Smooth muscle cell (in vitro differentiated cells): ENCODE measurements around the gene HOXB7. TPM values are rescaled to one million over a fixed set of nuclear protein-coding genes. Genes with fewer than 3 reads are reported as not detected.

Experiments
- DNase-seq: peaks from one replicate; lab custom pipeline; 2025; ENCODE audit not compliant: unreplicated experiment; lab: John Stamatoyannopoulos, UW
- H2AFZ ChIP-seq: fragments of 200-600 bp; sonication (generic); 2 replicates; pipeline ENCODE4 v1.6.0; 2016; ENCODE audit warnings: antibody characterized with exemption, low read depth, mild to moderate bottlenecking
- H3F3A ChIP-seq: fragments of 200-600 bp; sonication (generic); 2 replicates; pipeline ENCODE4 v1.6.0; 2017; ENCODE audit warnings: antibody characterized with exemption, low read depth
- H3K27ac ChIP-seq: fragments of 200-600 bp; sonication (generic); 2 replicates; pipeline ENCODE4 v1.5.1; 2016; ENCODE audit warnings: low read depth, mild to moderate bottlenecking
- H3K27me3 ChIP-seq: fragments of 200-600 bp; sonication (generic); 2 replicates; pipeline ENCODE4 v1.6.1; 2016; ENCODE audit warnings: low read depth, mild to moderate bottlenecking
- H3K36me3 ChIP-seq: fragments of 200-600 bp; sonication (generic); 2 replicates; pipeline ENCODE4 v1.5.1; 2016; ENCODE audit warnings: low read depth
- H3K4me1 ChIP-seq: fragments of 200-600 bp; sonication (generic); 2 replicates; pipeline ENCODE4 v1.5.1; 2016; ENCODE audit warnings: low read depth
- H3K4me2 ChIP-seq: fragments of 200-600 bp; sonication (generic); 2 replicates; pipeline ENCODE4 v1.6.0; 2016; ENCODE audit warnings: mild to moderate bottlenecking
- H3K4me3 ChIP-seq: fragments of 200-600 bp; sonication (generic); 2 replicates; pipeline ENCODE4 v1.5.1; 2016; ENCODE audit warnings: mild to moderate bottlenecking
- H3K79me2 ChIP-seq: fragments of 200-600 bp; sonication (generic); 2 replicates; pipeline ENCODE4 v1.6.0; 2016; ENCODE audit warnings: low read depth, mild to moderate bottlenecking
- H3K9ac ChIP-seq: fragments of 200-600 bp; sonication (generic); 2 replicates; pipeline ENCODE4 v1.6.0; 2016; ENCODE audit warnings: low read depth
- H3K9me3 ChIP-seq: fragments of 200-600 bp; sonication (generic); replicated peaks from 2 replicates; pipeline ENCODE4 v1.5.1; 2016; ENCODE audit warnings: low read depth
- H4K20me1 ChIP-seq: fragments of 200-600 bp; sonication (generic); 2 replicates; pipeline ENCODE4 v1.6.0; 2016; ENCODE audit warnings: low read depth
- WGBS: methylation state at CpG from one replicate; pipeline ENCODE4 v1.1.7; 2016; ENCODE audit warnings: low lambda C conversion rate; 5-methylcytosine and 5-hydroxymethylcytosine counted together
- polyA plus RNA-seq: library from polyadenylated mRNA; unstranded; fragments of >200 nt; fragmentation: Nextera tagmentation; extraction: Ambion mirVana; gene quantifications from 2 replicates; pipeline ENCODE4 v1.2.1, GENCODE V29; 2016
- total RNA-seq: library from RNA; depleted of rRNA; stranded (reverse); fragments of >200 nt; gene quantifications from 2 replicates; pipeline ENCODE4 v1.2.3, GENCODE V29; 2014
- TF ChIP-seq, protein P1 (sequence below): fragments of 200-600 bp; sonication (generic); IDR thresholded peaks from 2 replicates; pipeline ENCODE4 v1.5.1; 2017; ENCODE audit warnings: borderline replicate concordance, mild to moderate bottlenecking, antibody characterized with exemption; ENCODE audit not compliant: insufficient read depth, poor library complexity, severe bottlenecking

The HOXB7 gene
- total and polyA plus RNA-seq, 2 experiments from 2014 or later: 16.1 to 29.7 TPM

DNA sequence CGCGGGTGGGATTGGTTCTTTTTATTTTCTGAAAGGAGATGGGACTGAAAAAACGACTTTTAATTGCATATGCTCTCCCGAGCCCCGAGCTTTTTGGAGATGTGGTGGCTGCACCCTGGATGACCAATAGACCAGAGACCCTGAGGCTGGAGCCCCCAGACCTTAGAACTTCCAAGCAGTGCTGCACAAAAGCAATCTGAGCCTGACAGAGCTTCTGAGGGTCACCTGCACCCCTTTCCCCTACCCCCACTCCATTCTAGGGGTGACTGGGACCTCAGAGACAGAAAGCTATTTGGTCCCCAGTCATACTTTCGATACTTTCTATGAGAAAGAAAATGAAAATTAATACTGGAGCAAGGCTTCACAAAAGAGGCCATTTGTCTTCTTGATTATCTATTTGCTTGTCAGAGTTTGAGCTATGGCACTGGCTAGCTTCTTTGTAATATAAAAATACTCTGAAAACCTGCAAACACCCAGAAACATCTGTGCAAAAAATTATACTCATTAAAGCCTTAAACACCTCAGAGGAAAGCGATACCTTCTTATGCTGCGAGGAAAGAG lies 36.2 kb downstream of the HOXB7 start:
- TF ChIP-seq, protein P1, sequence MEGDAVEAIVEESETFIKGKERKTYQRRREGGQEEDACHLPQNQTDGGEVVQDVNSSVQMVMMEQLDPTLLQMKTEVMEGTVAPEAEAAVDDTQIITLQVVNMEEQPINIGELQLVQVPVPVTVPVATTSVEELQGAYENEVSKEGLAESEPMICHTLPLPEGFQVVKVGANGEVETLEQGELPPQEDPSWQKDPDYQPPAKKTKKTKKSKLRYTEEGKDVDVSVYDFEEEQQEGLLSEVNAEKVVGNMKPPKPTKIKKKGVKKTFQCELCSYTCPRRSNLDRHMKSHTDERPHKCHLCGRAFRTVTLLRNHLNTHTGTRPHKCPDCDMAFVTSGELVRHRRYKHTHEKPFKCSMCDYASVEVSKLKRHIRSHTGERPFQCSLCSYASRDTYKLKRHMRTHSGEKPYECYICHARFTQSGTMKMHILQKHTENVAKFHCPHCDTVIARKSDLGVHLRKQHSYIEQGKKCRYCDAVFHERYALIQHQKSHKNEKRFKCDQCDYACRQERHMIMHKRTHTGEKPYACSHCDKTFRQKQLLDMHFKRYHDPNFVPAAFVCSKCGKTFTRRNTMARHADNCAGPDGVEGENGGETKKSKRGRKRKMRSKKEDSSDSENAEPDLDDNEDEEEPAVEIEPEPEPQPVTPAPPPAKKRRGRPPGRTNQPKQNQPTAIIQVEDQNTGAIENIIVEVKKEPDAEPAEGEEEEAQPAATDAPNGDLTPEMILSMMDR: no peak
- H3K27me3 ChIP-seq: peaks cover 88% of the 10 kb centered on the region
- peak overlapping the region; percentile 36 for H3K4me2 ChIP-seq
- no peak for DNase-seq
- peak overlapping the region; percentile 1 for H3K27ac ChIP-seq
- H2AFZ ChIP-seq: no peak overlapping the region
- H3F3A ChIP-seq: no peaks in the 10 kb centered on the region
- peaks cover 97% of the 10 kb centered on the region for H4K20me1 ChIP-seq
- H3K9ac ChIP-seq: no peak overlapping the region
- WGBS: 51% methylated on average over 8 of the region's 8 CpGs
- H3K4me1 ChIP-seq: peaks cover 11% of the 10 kb centered on the region
- peaks cover 48% of the 10 kb centered on the region for H3K79me2 ChIP-seq
- no peaks in the 10 kb centered on the region for H3K36me3 ChIP-seq
- no peaks in the 10 kb centered on the region for H3K9me3 ChIP-seq
- H3K4me3 ChIP-seq: no peak overlapping the region

DNA sequence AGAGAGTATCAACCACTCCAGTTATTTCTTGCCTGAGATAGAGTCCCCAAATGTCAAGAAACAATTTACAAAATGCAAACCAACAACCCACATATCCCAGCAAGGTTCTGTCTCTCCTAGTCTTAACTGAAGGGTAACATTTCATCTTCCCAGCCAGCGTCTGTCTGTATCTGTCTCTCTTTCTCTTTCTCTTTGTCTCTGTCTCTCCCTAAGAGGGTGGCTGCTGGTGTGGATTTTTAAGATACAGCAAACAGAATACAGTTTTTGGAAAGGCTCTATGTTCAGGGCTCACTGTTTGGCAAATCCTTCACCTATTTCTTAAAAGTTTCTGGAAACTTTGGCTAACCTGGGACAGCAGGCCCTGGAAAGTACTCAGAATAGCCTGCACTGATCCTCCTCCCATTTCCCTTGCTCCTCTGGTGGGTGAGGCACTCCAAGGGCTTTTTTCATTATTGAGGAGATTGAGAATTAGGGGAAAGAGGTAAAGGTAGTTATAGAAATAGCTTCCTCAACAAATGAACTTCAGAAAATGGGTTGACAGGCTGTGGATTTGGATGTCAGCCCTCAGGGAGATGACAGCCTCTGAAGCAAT lies 38.9 kb downstream of the HOXB7 start:
- Histone ChIP-seq H2AFZ (no peak overlapping the region), H3K4me3 (no peak overlapping the region), H3K4me1 (peaks cover 4% of the 10 kb centered on the region), H3K36me3 (no peaks in the 10 kb centered on the region), H3K79me2 (peaks cover 56% of the 10 kb centered on the region), H3K27ac (peak overlapping the region; percentile 64), H3K9me3 (no peaks in the 10 kb centered on the region), H3K9ac (no peak overlapping the region), H3K4me2 (peak overlapping the region; percentile 64), H3F3A (no peaks in the 10 kb centered on the region), H3K27me3 (peaks cover 98% of the 10 kb centered on the region), H4K20me1 (peaks cover 100% of the 10 kb centered on the region)
- TF ChIP-seq, protein P1: no peak
- no peak for DNase-seq
- WGBS: 89% methylated on average over 1 of the region's 1 CpG

DNA sequence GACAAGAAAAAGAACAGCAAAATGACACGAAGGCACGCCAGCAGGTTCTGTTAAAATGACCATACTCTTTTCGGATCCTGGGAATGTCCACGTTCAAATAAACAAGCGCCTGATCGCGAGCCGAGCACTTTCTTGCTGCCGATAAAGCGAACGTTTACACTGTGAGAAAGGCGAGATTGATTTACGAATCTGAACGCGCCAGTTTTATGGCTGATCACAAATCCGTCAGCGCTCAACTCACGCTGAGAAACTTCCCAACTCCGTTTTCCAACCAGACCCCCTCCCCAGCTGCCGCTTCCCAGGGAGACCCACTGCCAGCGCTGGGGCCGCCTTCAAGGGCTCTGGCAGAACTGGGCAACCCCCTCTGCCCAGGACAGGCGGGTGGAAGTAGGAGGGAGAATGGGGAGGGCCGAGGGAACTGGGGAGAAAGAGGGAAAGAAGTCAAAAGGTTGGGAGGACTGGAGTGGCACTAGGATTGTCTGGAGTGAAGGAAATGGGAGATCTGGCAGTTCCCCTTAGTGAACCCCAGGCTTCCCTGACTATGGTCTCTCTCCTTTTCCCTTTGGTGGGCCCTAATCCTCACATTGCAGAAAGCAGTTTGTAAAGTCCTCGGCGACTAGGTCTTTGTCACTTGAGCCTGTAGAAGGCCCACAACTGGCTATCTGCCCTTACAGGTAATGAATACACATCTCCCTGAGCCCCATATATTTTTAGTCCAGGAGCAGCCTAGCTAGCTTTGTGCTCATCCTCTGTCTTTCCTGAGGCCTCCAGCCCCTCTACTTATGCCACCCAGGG lies 39.6 kb downstream of the HOXB7 start:
- peaks cover 49% of the 10 kb centered on the region for H3K79me2 ChIP-seq
- 29% methylated on average over 26 of the region's 26 CpGs for WGBS
- peak overlapping the region; percentile 2 for H3K4me3 ChIP-seq
- no peak overlapping the region for H2AFZ ChIP-seq
- H3K9me3 ChIP-seq: no peaks in the 10 kb centered on the region
- H3K4me1 ChIP-seq: peaks cover 4% of the 10 kb centered on the region
- peak overlapping the region; percentile 64 for H3K27ac ChIP-seq
- H4K20me1 ChIP-seq: peaks cover 100% of the 10 kb centered on the region
- DNase-seq: no peak
- peak overlapping the region; percentile 64 for H3K4me2 ChIP-seq
- H3K9ac ChIP-seq: no peak overlapping the region
- H3F3A ChIP-seq: no peaks in the 10 kb centered on the region
- H3K36me3 ChIP-seq: no peaks in the 10 kb centered on the region
- H3K27me3 ChIP-seq: peaks cover 98% of the 10 kb centered on the region
- TF ChIP-seq, protein P1: no peak
